ENCODE measurements around the gene GNGT1.

Gene GNGT1

DNA sequence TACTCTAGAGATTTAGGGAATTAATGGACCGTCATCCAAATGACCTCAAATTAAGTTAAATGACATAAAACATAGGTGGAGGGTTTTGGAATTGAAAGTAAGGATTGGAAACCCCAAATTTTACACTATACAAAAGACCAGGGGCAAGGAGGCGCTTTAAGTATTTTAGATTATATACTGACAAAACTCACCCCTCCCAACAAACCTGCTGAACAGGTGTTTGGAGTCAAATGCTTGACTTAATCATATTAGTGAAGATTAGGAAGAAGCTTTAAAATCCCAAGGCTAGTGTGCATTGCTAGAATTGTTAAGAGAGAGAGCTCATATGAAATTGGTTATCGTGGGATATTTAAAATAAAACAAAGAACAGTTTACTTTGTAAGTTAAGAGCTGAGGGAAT lies at the start of gene GNGT1:
Gene GNGT1 (plus strand): TSS at position 301 of the 400 bp plus-strand sequence. CDS start 180 bp downstream, outside the sequence.
- Histone ChIP-seq H3K9ac (ENCODE audit: low read length) (no peak within 1 kb of the TSS), H3K36me3 (ENCODE audit: insufficient read depth, low read length) (no peaks in the 10 kb centered on the region), H3K4me1 (ENCODE audit: insufficient read depth, low read length) (peaks cover 9% of the 10 kb centered on the region), H3K27ac (ENCODE audit: low read depth, low read length) (no peak within 1 kb of the TSS), H3K9me3 (ENCODE audit: low read length) (no peaks in the 10 kb centered on the region), H3K27me3 (ENCODE audit: control insufficient read depth in 1 of 2, insufficient read depth in 2 of 2, low read length in 2 of 2) (no peaks in the 10 kb centered on the region), H3K4me3 (ENCODE audit: low read depth in 1 of 2, low read length in 2 of 2) (no peak within 1 kb of the TSS)

DNA sequence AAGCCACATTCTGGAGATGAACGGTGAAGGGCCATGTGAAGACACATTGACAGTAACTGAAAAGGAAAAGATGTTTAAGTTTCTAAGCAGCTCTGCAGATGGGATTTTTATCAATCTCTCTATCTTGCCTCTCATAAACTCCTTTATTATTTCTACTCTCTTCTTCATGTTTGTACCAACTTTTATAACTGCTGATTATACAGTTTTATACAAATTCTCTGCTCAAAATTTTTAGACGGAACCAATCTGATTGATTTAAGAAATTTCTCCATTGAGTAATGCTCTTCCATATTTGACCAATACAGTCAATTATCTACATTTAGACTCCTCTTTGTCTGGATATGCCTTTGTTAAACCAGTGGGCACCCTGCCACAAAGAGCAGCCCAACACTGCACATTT lies 47.5 kb upstream of the GNGT1 start:
- Histone ChIP-seq H3K4me3 (ENCODE audit: low read depth in 1 of 2, low read length in 2 of 2) (no peak overlapping the region), H3K27ac (ENCODE audit: low read depth, low read length) (no peak overlapping the region), H3K4me1 (ENCODE audit: insufficient read depth, low read length) (no peaks in the 10 kb centered on the region), H3K9ac (ENCODE audit: low read length) (no peak overlapping the region), H3K9me3 (ENCODE audit: low read length) (no peaks in the 10 kb centered on the region), H3K27me3 (ENCODE audit: control insufficient read depth in 1 of 2, insufficient read depth in 2 of 2, low read length in 2 of 2) (no peaks in the 10 kb centered on the region), H3K36me3 (ENCODE audit: insufficient read depth, low read length) (no peaks in the 10 kb centered on the region)

DNA sequence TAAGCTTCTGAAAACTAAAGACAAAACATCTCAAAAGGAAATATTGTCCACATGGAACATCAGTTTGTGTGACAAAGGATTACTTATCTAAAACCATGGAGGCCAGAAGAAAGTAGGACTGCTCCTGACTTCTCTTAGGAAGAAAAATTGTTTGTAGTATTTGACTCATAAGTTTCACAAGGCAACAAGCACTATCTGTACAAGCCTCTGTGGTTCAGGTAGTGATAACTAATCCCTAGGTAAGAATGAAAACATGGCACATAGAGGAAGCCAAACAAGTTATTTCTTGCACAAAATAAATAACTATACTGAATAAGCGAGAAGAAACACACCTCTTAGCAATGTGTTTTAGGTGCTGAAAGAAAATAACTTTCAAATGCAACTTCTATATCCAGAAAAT lies 46.1 kb upstream of the GNGT1 start:
- Histone ChIP-seq H3K9me3 (ENCODE audit: low read length) (no peaks in the 10 kb centered on the region), H3K4me3 (ENCODE audit: low read depth in 1 of 2, low read length in 2 of 2) (no peak overlapping the region), H3K4me1 (ENCODE audit: insufficient read depth, low read length) (no peaks in the 10 kb centered on the region), H3K9ac (ENCODE audit: low read length) (no peak overlapping the region), H3K27ac (ENCODE audit: low read depth, low read length) (no peak overlapping the region), H3K36me3 (ENCODE audit: insufficient read depth, low read length) (no peaks in the 10 kb centered on the region), H3K27me3 (ENCODE audit: control insufficient read depth in 1 of 2, insufficient read depth in 2 of 2, low read length in 2 of 2) (no peaks in the 10 kb centered on the region)

DNA sequence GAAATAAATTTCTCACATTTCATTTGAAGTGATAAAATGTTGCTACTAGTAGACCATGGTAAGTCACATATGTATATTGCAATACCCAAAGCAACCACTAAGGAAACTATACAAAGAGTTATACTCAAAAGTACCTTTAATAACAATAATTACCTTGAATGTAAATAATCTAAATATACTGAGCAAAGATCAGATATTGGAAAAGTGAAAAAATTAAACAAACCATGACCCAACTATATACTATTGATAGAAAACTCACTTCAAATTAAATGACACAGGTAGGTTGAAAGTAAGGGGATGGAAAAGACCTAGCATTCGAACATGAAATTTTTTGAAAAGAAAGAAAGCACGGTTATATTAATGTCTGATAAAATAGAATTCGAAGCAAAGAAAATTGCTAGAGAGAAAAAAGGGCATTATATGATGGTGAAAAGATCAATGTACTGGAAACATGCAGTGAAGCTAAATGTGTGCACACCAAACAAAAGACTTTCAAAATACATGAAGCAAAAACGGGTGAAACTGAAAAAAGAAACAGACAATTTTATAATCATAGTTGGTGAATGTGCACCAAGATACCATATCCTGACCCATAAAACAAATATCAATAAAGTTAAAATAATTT lies 44.9 kb upstream of the GNGT1 start:
- no peaks in the 10 kb centered on the region for H3K36me3 ChIP-seq (ENCODE audit: insufficient read depth, low read length)
- no peak overlapping the region for H3K27ac ChIP-seq (ENCODE audit: low read depth, low read length)
- no peak overlapping the region for H3K4me3 ChIP-seq (ENCODE audit: low read depth in 1 of 2, low read length in 2 of 2)
- no peaks in the 10 kb centered on the region for H3K9me3 ChIP-seq (ENCODE audit: low read length)
- no peaks in the 10 kb centered on the region for H3K4me1 ChIP-seq (ENCODE audit: insufficient read depth, low read length)
- H3K9ac ChIP-seq (ENCODE audit: low read length), result no peak overlapping the region
- no peaks in the 10 kb centered on the region for H3K27me3 ChIP-seq (ENCODE audit: control insufficient read depth in 1 of 2, insufficient read depth in 2 of 2, low read length in 2 of 2)

DNA sequence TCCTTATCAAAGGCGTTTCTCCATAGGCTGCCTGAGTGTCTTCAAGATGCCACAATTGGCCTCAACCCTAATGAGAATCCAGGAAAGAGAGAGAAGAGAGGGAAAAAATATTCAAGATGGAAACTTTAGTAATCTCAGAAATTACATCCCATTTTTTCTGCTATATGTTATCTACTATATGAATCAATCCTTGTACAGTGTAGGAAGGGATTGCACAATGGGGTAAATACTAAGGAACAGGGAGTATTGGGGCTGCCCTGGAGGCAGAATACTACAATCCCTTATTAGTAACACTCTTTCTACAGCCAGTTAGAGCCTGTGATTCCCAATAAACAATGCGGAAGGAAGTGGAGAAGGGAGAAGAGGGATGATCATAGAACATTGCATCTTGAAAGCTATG lies 43.7 kb upstream of the GNGT1 start:
- no peak overlapping the region for H3K9ac ChIP-seq (ENCODE audit: low read length)

DNA sequence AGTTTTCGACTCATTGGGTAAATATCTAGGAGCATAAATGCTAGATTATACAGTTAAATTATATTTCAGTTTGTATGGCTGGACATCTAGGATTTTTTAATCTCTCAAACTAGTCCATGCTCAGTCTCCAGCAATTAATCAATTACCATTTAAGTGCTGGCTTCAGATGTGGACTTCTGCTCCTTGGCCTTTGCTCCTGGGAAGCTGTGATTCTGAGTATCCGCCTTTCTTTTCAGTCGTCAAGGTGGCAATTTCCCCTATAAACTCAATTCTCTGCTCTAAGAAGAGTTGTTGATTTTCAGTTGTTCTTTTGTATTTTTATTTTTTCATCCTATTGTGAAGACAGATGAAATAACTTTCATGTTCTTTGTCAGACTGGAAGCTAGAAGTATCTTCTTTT lies 39.5 kb upstream of the GNGT1 start:
- H3K36me3 ChIP-seq (ENCODE audit: insufficient read depth, low read length), result no peaks in the 10 kb centered on the region
- no peak overlapping the region for H3K4me3 ChIP-seq (ENCODE audit: low read depth in 1 of 2, low read length in 2 of 2)
- H3K4me1 ChIP-seq (ENCODE audit: insufficient read depth, low read length), result no peaks in the 10 kb centered on the region
- H3K27ac ChIP-seq (ENCODE audit: low read depth, low read length), result no peak overlapping the region
- H3K9me3 ChIP-seq (ENCODE audit: low read length), result no peaks in the 10 kb centered on the region
- no peak overlapping the region for H3K9ac ChIP-seq (ENCODE audit: low read length)
- no peaks in the 10 kb centered on the region for H3K27me3 ChIP-seq (ENCODE audit: control insufficient read depth in 1 of 2, insufficient read depth in 2 of 2, low read length in 2 of 2)

More for the DNA sequence above, 43.7 kb upstream of the GNGT1 start:
- no peak overlapping the region for H3K27ac ChIP-seq (ENCODE audit: low read depth, low read length)
- H3K4me3 ChIP-seq (ENCODE audit: low read depth in 1 of 2, low read length in 2 of 2), result no peak overlapping the region
- no peaks in the 10 kb centered on the region for H3K36me3 ChIP-seq (ENCODE audit: insufficient read depth, low read length)
- no peaks in the 10 kb centered on the region for H3K27me3 ChIP-seq (ENCODE audit: control insufficient read depth in 1 of 2, insufficient read depth in 2 of 2, low read length in 2 of 2)
- H3K4me1 ChIP-seq (ENCODE audit: insufficient read depth, low read length), result no peaks in the 10 kb centered on the region
- no peaks in the 10 kb centered on the region for H3K9me3 ChIP-seq (ENCODE audit: low read length)

DNA sequence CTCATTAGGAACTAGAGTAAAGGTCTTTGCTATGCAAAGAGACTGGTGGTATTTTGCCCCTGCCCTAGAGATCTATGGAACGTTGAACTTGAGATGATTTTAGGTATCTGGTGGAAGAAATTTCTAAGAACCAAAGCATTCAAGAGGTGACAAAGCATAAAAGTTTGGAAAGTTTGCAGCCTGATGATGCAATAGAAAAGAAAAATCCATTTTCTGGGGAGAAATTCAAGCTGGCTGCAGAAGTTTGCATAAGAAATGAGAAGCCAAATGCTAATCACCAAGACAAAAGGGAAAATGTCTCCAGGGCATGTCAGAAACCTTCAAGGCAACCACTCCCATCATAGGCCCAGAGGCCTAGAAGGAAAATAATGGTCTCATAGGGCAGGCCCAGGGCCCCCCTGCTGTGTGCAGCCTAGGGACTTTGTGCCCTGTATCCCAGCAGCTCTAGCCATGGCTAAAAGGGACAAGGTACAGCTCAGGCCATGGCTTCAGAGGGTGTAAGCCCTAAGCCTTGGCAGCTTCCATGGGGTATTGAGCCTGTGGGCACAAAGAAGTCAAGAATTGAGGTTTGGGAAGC lies 32.3 kb upstream of the GNGT1 start:
- H3K9me3 ChIP-seq (ENCODE audit: low read length), result no peaks in the 10 kb centered on the region
- H3K9ac ChIP-seq (ENCODE audit: low read length), result no peak overlapping the region
- H3K36me3 ChIP-seq (ENCODE audit: insufficient read depth, low read length), result no peaks in the 10 kb centered on the region
- no peaks in the 10 kb centered on the region for H3K4me1 ChIP-seq (ENCODE audit: insufficient read depth, low read length)
- H3K4me3 ChIP-seq (ENCODE audit: low read depth in 1 of 2, low read length in 2 of 2), result no peak overlapping the region
- no peaks in the 10 kb centered on the region for H3K27me3 ChIP-seq (ENCODE audit: control insufficient read depth in 1 of 2, insufficient read depth in 2 of 2, low read length in 2 of 2)
- H3K27ac ChIP-seq (ENCODE audit: low read depth, low read length), result no peak overlapping the region

DNA sequence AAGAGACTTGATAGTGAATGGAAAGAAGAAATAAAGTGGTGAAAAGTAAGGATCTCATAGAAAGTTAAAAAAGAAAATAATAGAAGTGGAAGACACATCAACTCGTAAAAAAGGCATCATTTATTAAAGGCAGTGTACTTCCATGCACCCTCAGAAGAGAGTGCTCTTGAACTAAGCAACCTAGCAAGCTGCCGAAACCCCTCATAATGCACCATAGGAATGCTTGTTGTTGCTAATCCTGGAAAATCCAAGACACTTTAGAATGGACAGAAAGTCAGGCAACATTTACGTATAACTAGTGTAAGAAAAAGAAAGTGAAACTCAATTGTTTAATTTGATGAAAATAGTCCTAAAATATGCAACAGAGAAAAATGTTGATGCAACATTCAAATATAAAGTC lies 28.6 kb upstream of the GNGT1 start:
- H3K36me3 ChIP-seq (ENCODE audit: insufficient read depth, low read length), result no peaks in the 10 kb centered on the region
- no peak overlapping the region for H3K27ac ChIP-seq (ENCODE audit: low read depth, low read length)
- H3K9me3 ChIP-seq (ENCODE audit: low read length), result no peaks in the 10 kb centered on the region
- no peak overlapping the region for H3K4me3 ChIP-seq (ENCODE audit: low read depth in 1 of 2, low read length in 2 of 2)
- no peaks in the 10 kb centered on the region for H3K4me1 ChIP-seq (ENCODE audit: insufficient read depth, low read length)
- no peaks in the 10 kb centered on the region for H3K27me3 ChIP-seq (ENCODE audit: control insufficient read depth in 1 of 2, insufficient read depth in 2 of 2, low read length in 2 of 2)
- H3K9ac ChIP-seq (ENCODE audit: low read length), result no peak overlapping the region

DNA sequence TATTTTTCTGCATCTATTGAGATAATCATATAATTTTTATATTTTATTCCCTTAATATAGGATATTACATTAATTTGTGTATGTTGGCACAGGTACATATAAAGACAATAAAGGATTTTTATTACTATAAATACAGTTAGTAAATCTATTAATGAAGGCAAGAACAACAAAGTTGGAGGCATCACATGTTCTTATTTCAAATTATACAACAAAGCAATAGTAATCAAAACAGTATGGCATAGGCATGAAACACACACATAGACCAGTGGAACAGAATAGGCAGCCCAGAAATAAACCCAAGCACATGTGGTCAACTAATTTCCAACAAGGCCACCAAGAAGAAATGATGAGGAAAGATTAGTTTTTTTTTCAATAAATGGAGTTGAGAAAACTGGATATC lies 27.0 kb upstream of the GNGT1 start:
- no peak overlapping the region for H3K4me3 ChIP-seq (ENCODE audit: low read depth in 1 of 2, low read length in 2 of 2)
- no peak overlapping the region for H3K27ac ChIP-seq (ENCODE audit: low read depth, low read length)
- H3K27me3 ChIP-seq (ENCODE audit: control insufficient read depth in 1 of 2, insufficient read depth in 2 of 2, low read length in 2 of 2), result no peaks in the 10 kb centered on the region
- no peaks in the 10 kb centered on the region for H3K4me1 ChIP-seq (ENCODE audit: insufficient read depth, low read length)
- no peaks in the 10 kb centered on the region for H3K9me3 ChIP-seq (ENCODE audit: low read length)
- no peaks in the 10 kb centered on the region for H3K36me3 ChIP-seq (ENCODE audit: insufficient read depth, low read length)
- no peak overlapping the region for H3K9ac ChIP-seq (ENCODE audit: low read length)

DNA sequence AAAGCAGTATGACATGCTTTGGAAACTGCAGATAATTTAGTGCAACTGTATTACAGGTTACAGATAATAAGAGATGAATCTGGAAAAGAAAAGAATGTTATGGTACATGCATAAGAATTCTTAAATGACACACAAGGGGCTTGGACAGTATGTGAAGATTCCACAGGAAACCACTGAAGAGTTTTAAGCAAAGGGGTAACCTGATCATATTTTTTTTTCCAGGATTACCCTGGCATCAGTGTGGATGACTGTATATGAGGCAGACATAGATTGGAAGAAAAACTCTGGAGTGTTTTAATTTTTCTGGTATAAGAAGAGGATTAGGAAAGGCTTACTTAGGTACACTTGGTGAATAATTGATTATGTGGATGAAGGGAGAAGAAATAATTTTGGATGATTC lies 23.9 kb upstream of the GNGT1 start:
- Histone ChIP-seq H3K36me3 (ENCODE audit: insufficient read depth, low read length) (no peaks in the 10 kb centered on the region), H3K4me1 (ENCODE audit: insufficient read depth, low read length) (no peaks in the 10 kb centered on the region), H3K27ac (ENCODE audit: low read depth, low read length) (no peak overlapping the region), H3K27me3 (ENCODE audit: control insufficient read depth in 1 of 2, insufficient read depth in 2 of 2, low read length in 2 of 2) (no peaks in the 10 kb centered on the region), H3K4me3 (ENCODE audit: low read depth in 1 of 2, low read length in 2 of 2) (no peak overlapping the region), H3K9me3 (ENCODE audit: low read length) (no peaks in the 10 kb centered on the region), H3K9ac (ENCODE audit: low read length) (no peak overlapping the region)

DNA sequence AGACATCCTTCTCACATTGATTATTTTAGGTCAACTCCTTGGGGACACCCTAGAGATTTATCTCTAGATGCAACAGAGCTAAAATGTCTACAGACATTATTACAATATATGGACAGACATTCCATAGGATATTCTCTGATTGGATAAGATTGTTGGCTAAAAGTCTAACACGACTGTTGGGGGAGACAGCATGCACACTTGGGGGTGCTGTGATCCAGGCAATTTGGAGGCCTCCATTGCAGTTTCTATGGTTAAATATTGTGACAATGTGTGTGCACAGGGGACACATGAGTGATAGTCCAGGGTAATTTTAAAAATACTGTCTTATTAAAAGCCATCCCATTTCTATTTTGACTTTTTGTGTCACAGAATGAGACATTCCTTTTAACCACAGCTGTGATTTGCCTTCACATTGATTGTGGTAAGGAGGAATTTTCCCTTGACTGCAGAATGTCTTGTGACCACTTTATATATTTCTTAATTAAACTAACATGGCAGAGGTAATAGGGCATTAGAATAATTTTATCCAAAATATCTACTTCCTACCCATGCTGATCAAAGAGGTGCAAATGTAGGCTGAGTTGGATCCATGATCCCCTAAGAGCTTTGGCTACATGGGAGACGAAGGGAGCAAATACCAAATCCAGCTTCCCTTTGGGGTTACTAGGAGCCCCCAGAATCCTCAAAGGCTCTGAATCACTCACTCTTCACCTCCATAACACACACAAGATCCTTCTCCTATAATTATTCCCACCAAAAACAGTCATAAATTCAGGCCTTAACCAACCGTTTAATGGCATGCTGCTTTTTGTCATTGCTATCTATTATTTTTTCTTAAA lies 23.1 kb upstream of the GNGT1 start:
- no peaks in the 10 kb centered on the region for H3K4me1 ChIP-seq (ENCODE audit: insufficient read depth, low read length)
- H3K9ac ChIP-seq (ENCODE audit: low read length), result no peak overlapping the region
- H3K36me3 ChIP-seq (ENCODE audit: insufficient read depth, low read length), result no peaks in the 10 kb centered on the region
- no peaks in the 10 kb centered on the region for H3K9me3 ChIP-seq (ENCODE audit: low read length)
- no peak overlapping the region for H3K4me3 ChIP-seq (ENCODE audit: low read depth in 1 of 2, low read length in 2 of 2)
- H3K27me3 ChIP-seq (ENCODE audit: control insufficient read depth in 1 of 2, insufficient read depth in 2 of 2, low read length in 2 of 2), result no peaks in the 10 kb centered on the region
- H3K27ac ChIP-seq (ENCODE audit: low read depth, low read length), result no peak overlapping the region
